Stimulated activated naive CD4-positive, alpha-beta T cell (primary cell): ENCODE results near the gene RNF167.
A peak's percentile ranks its signal among the peaks of the same experiment; 100 is the strongest.

ENCODE experiments used
- DNase-seq, 6 experiments: peaks; one replicate each; lab custom pipeline; 2025; lab: John Stamatoyannopoulos, UW

The RNF167 gene

GRCh38 chr17:4953451-4953961 is 13.4 kb downstream of the RNF167 start:
- DNase-seq = no peak

GRCh38 chr17:4955091-4955490 is 15.0 kb downstream of the RNF167 start:
- no peak for DNase-seq

- peak in 4 of 6 experiments; percentile 11 to 33 (median 17) for DNase-seq
Observed at GRCh38 chr17:4956493-4957061, 16.5 kb downstream of the RNF167 start.

- no peak for DNase-seq
Observed at GRCh38 chr17:4958102-4958501, 18.0 kb downstream of the RNF167 start.

- no peak for DNase-seq
Observed at GRCh38 chr17:4959261-4959965, 19.3 kb downstream of the RNF167 start.

- DNase-seq = no peak
Observed at GRCh38 chr17:4960279-4960922, 20.3 kb downstream of the RNF167 start.

- DNase-seq = no peak
Observed at GRCh38 chr17:4965311-4965986, 25.4 kb downstream of the RNF167 start.

GRCh38 chr17:4966844-4967538 is 26.9 kb downstream of the RNF167 start:
- peak in 4 of 6 experiments; percentile 85 to 98 (median 96) for DNase-seq

- DNase-seq = peak; percentile 85 to 99 (median 98)
Observed at GRCh38 chr17:4967539-4968485, 27.7 kb downstream of the RNF167 start, which contains the start of gene SPAG7. Gene SPAG7 (minus strand): TSS chr17:4967817. CDS start chr17:4967804, 13 bp downstream.

- no peak for DNase-seq
Observed at GRCh38 chr17:4968486-4969046, 28.5 kb downstream of the RNF167 start.

- no peak for DNase-seq
Observed at GRCh38 chr17:4969047-4969550, 29.0 kb downstream of the RNF167 start.

- no peak for DNase-seq
Observed at GRCh38 chr17:4969551-4970173, 29.6 kb downstream of the RNF167 start.

GRCh38 chr17:4970273-4970672 is 30.2 kb downstream of the RNF167 start:
- DNase-seq = no peak

- DNase-seq = no peak
Observed at GRCh38 chr17:4971826-4972225, 31.8 kb downstream of the RNF167 start.

GRCh38 chr17:4972322-4972721 is 32.3 kb downstream of the RNF167 start:
- no peak for DNase-seq

- DNase-seq = no peak
Observed at GRCh38 chr17:4972752-4973151, 32.7 kb downstream of the RNF167 start.

- DNase-seq = no peak
Observed at GRCh38 chr17:4973256-4974114, 33.4 kb downstream of the RNF167 start.

GRCh38 chr17:4974115-4974670 is 34.1 kb downstream of the RNF167 start:
- no peak for DNase-seq
